Pancreas (tissue), 10 donors: ENCODE data around the gene CACNA1I. TPM values are rescaled to one million over a fixed set of nuclear protein-coding genes. Genes with fewer than 3 reads are reported as not detected.

Experiments used
- ATAC-seq, 4 donors: fragments of 200-7000 bp; cut with Tn5 transposase; one replicate each; pipeline versions ENCODE4 v1.8.0 to v1.9.1; 2020; ENCODE audit warnings: mild to moderate bottlenecking in 4 of 4, moderate library complexity in 4 of 4
- DNase-seq, 6 donors: peaks; one replicate each; pipeline ENCODE4 v3.0.0-alpha.2; 2020
- FAIRE-seq: peaks from 2 replicates; lab custom pipeline; 2012; peaks lifted over from hg19 to GRCh38; lab: Jason Lieb, UNC
- H3K27ac ChIP-seq, 4 donors: fragments of 200-600 bp; sonication (generic); 1 replicate in 3 of 4; 2 replicates in 1 of 4; pipeline versions ENCODE4 v1.5.0 to v1.8.0; 2020
- H3K27me3 ChIP-seq, 4 donors: fragments of 200-600 bp; one replicate each; pipeline ENCODE4 v1.8.0; 2021
- H3K36me3 ChIP-seq, 3 donors: fragments of 200-600 bp; sonication (generic) in 1 of 3; one replicate each; pipeline versions ENCODE4 v1.5.0 to v1.8.0; 2020 to 2021
- H3K4me1 ChIP-seq, 3 donors: fragments of 200-600 bp; one replicate each; pipeline ENCODE4 v1.8.0; 2021
- H3K4me3 ChIP-seq, 4 donors: fragments of 200-600 bp; sonication (generic) in 2 of 4; one replicate each; pipeline versions ENCODE4 v1.5.0 to v1.8.0; 2020 to 2021
- H3K9me3 ChIP-seq, 4 donors: fragments of 200-600 bp; one replicate each; pipeline ENCODE4 v1.8.0; 2021
- WGBS, 2 donors: extraction: QIAGEN DNeasy Blood & Tissue Kit; methylation state at CpG; one replicate each; pipeline ENCODE4 v1.1.7; 2013; 5-methylcytosine and 5-hydroxymethylcytosine counted together
- intact Hi-C, 3 donors: fragments of 100-400 bp; cut with DNase I; formaldehyde crosslinking; loops; one replicate each; pipeline versions ENCODE4 v1.11.1 to v1.14.2; 2022
- polyA plus RNA-seq, 2 donors: library from polyadenylated mRNA; stranded (reverse); fragments of 200-250 nt; gene quantifications; one replicate each; pipeline ENCODE4 v1.2.3, GENCODE V29; 2013
- total RNA-seq, 6 donors: library from RNA; stranded (reverse); fragmentation: NEBNext Ultra II Directional in 4 of 6; extraction: Animal tissue kit (Norgen Biotek cat#: 25700) in 4 of 6; gene quantifications; one replicate each; pipeline versions ENCODE4 v1.2.1 to v1.2.4, GENCODE V29; 2021 to 2023
- TF ChIP-seq, protein P1 (sequence below), 4 donors: fragments of 200-600 bp; sonication (generic) in 3 of 4; IDR thresholded peaks; one replicate each; pipeline versions ENCODE4 v1.5.0 to v1.8.0; 2021; ENCODE audit warnings: antibody characterized with exemption in 4 of 4
- donor health status: healthy with polysubstance abuse.
- donor health status: DM: no; HTN: no; CAD: no; lungs with moderate emphysema.
- donor health status: DM: no; HTN: no; CAD: no.
- donor health status: control.
- donor health status: control.
- donor health status: Bipolar disorder and iron deficiency.
- donor health status: DM: yes; HTN: yes; CAD: no.
- donor health status: DM: no; HTN: no; CAD: no.
- donor health status: DM: no; HTN: no; CAD: no.
- donor health status: DM: yes; HTN: yes; CAD: no.

Gene CACNA1I
- total and polyA plus RNA-seq, 8 donors = 0.04 to 0.21 (median 0.07) TPM

GRCh38 chr22:39641660-39642310, 71.2 kb downstream of the CACNA1I start:
- no peak for DNase-seq
- TF ChIP-seq, protein P1, sequence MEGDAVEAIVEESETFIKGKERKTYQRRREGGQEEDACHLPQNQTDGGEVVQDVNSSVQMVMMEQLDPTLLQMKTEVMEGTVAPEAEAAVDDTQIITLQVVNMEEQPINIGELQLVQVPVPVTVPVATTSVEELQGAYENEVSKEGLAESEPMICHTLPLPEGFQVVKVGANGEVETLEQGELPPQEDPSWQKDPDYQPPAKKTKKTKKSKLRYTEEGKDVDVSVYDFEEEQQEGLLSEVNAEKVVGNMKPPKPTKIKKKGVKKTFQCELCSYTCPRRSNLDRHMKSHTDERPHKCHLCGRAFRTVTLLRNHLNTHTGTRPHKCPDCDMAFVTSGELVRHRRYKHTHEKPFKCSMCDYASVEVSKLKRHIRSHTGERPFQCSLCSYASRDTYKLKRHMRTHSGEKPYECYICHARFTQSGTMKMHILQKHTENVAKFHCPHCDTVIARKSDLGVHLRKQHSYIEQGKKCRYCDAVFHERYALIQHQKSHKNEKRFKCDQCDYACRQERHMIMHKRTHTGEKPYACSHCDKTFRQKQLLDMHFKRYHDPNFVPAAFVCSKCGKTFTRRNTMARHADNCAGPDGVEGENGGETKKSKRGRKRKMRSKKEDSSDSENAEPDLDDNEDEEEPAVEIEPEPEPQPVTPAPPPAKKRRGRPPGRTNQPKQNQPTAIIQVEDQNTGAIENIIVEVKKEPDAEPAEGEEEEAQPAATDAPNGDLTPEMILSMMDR (IDR thresholded peaks at IDR 0.05) = no peak
- Histone ChIP-seq H3K9me3 (no peaks in the 10 kb centered on the region), H3K4me1 (no peaks in the 10 kb centered on the region), H3K27me3 (no peaks in the 10 kb centered on the region), H3K27ac (no peak overlapping the region), H3K4me3 (no peak overlapping the region), H3K36me3 (no peaks in the 10 kb centered on the region)
- intact Hi-C loops = no loop called here
- no peak for ATAC-seq
- WGBS, 2 donors = 71 to 77% methylated on average over 9 of the region's 9 CpGs
- no peak for FAIRE-seq

DNA sequence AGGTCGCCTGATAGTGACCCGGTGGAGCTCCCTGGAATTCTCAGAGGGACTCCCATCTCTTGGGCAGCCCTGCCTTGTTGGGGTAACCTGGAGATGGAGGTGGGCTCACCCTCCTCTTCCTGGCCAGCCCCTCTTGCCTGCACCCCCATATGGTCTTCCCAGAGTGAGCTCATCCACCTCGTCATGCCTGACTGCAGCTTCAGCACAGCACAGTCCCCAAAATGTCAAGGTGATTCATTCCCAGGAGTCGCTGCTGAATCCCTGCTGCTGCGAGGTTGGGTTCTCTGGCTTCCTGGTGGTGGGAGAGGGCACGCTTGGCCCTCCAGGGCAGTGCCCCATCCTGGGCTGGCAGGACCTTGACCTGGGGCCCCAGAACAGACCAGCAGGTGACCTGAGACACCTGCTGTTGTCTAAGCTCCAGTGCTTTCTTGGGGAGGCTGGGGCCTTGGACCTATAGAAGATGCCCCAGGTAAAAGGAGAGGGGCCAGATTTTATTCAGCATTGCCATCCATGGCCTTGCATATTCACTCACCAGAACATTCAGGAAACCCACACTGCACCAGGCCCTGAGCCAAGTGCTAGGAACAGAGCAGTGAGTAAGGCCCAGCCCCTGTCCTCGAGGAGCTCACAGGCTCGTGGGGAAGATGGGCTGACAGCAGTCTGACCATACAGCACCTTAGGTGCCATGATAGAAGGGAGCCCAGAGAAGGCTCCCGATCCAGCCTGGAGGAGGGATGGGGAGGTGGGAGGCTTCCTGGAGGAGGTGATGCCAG, 72.9 kb downstream of the CACNA1I start:
- 61 to 74% methylated on average over 9 of the region's 9 CpGs for WGBS, 2 donors
- ATAC-seq = no peak
- Histone ChIP-seq H3K36me3 (no peaks in the 10 kb centered on the region), H3K4me3 (no peak overlapping the region), H3K9me3 (no peaks in the 10 kb centered on the region), H3K27me3 (no peaks in the 10 kb centered on the region), H3K4me1 (no peaks in the 10 kb centered on the region), H3K27ac (no peak overlapping the region)
- TF ChIP-seq, protein P1 (IDR thresholded peaks at IDR 0.05) = no peak
- DNase-seq = no peak
- intact Hi-C loops = no loop called here
- no peak for FAIRE-seq

GRCh38 chr22:39645532-39645931, 75.0 kb downstream of the CACNA1I start:
- Histone ChIP-seq H3K4me3 (no peak overlapping the region), H3K27me3 (no peaks in the 10 kb centered on the region), H3K4me1 (no peaks in the 10 kb centered on the region), H3K9me3 (no peaks in the 10 kb centered on the region), H3K27ac (no peak overlapping the region), H3K36me3 (no peaks in the 10 kb centered on the region)
- TF ChIP-seq, protein P1 (IDR thresholded peaks at IDR 0.05) = no peak
- WGBS, 2 donors = 50 to 62% methylated on average over 6 of the region's 6 CpGs
- FAIRE-seq (no peak), DNase-seq (no peak), ATAC-seq (no peak)
- intact Hi-C loops = no loop called here

- DNase-seq = no peak
- 80 to 83% methylated on average over 31 of the region's 31 CpGs for WGBS, 2 donors
- Histone ChIP-seq H3K4me1 (no peaks in the 10 kb centered on the region), H3K9me3 (no peaks in the 10 kb centered on the region), H3K27me3 (no peaks in the 10 kb centered on the region), H3K4me3 (no peak overlapping the region), H3K27ac (no peak overlapping the region), H3K36me3 (no peaks in the 10 kb centered on the region)
- no peak for ATAC-seq
- FAIRE-seq = no peak
- TF ChIP-seq, protein P1 (IDR thresholded peaks at IDR 0.05) = no peak
- intact Hi-C loops = no loop called here
Measured at GRCh38 chr22:39646398-39647063, 76.0 kb downstream of the CACNA1I start.
